HepG2 (cell line): ENCODE results near the gene MPIG6B. TPM values are rescaled to one million over a fixed set of nuclear protein-coding genes. Genes with fewer than 3 reads are reported as not detected.

Source experiments
- ARNTL ChIP-seq: sonication (generic); formaldehyde crosslinking; IDR thresholded peaks from 2 replicates; pipeline ENCODE4 v1.4.0; 2020; ENCODE audit warnings: mild to moderate bottlenecking, missing genetic modification reagents
- ATF7 ChIP-seq, 2 experiments: fragments of 450-650 bp in 1 of 2; sonication (generic) in 1 of 2; formaldehyde crosslinking in 1 of 2; IDR thresholded peaks; 2 replicates each; pipeline versions ENCODE4 v1.4.0 to v1.6.1; 2016 to 2020; ENCODE audit warnings: antibody characterized with exemption in 1 of 2, mild to moderate bottlenecking in 1 of 2, missing genetic modification reagents in 1 of 2
- FOXM1 ChIP-seq: sonication (generic); formaldehyde crosslinking; IDR thresholded peaks from 2 replicates; pipeline ENCODE4 v1.5.0; 2020; ENCODE audit warnings: missing genetic modification reagents
- MAZ ChIP-seq, 2 experiments: sonication (generic) in 1 of 2; formaldehyde crosslinking in 1 of 2; IDR thresholded peaks; 2 replicates each; pipeline versions ENCODE4 v1.5.0 to v1.6.1; 2012 to 2020; ENCODE audit warnings: low read depth in 2 of 2, mild to moderate bottlenecking in 2 of 2, borderline replicate concordance in 1 of 2, improper control_type of control experiment in 1 of 2, low read length in 1 of 2, missing genetic modification reagents in 1 of 2, moderate library complexity in 1 of 2
- MXD4 ChIP-seq: IDR thresholded peaks from 2 replicates; pipeline ENCODE4 v1.6.1; 2016; ENCODE audit warnings: mild to moderate bottlenecking, missing biosample characterization, missing genetic modification reagents
- NFATC3 ChIP-seq: sonication (generic); formaldehyde crosslinking; IDR thresholded peaks from 2 replicates; pipeline ENCODE4 v1.5.1; 2020; ENCODE audit warnings: mild to moderate bottlenecking, missing genetic modification reagents
- PHB2 ChIP-seq: fragments of 450-650 bp; IDR thresholded peaks from 2 replicates; pipeline ENCODE4 v1.6.1; 2018; ENCODE audit not compliant: partially characterized antibody
- POGZ ChIP-seq: sonication (generic); formaldehyde crosslinking; IDR thresholded peaks from 2 replicates; pipeline ENCODE4 v1.4.0; 2020; ENCODE audit warnings: mild to moderate bottlenecking, missing genetic modification reagents
- RBM39 ChIP-seq: fragments of 200-400 bp; formaldehyde crosslinking; IDR thresholded peaks from one replicate; pipeline ENCODE4 v1.6.1; 2018; ENCODE audit warnings: antibody characterized with exemption, mild to moderate bottlenecking, low read depth, low read length; ENCODE audit not compliant: poor library complexity, severe bottlenecking
- RFX3 ChIP-seq: IDR thresholded peaks from 2 replicates; pipeline ENCODE4 v1.6.1; 2016; ENCODE audit warnings: missing biosample characterization, missing genetic modification reagents
- SALL1 ChIP-seq: sonication (generic); formaldehyde crosslinking; IDR thresholded peaks from 2 replicates; pipeline ENCODE4 v1.8.0; 2022; ENCODE audit warnings: mild to moderate bottlenecking, missing genetic modification reagents
- TP53 ChIP-seq: sonication (generic); formaldehyde crosslinking; conservative IDR thresholded peaks from 2 replicates; pipeline ENCODE4 v1.4.0; 2020; ENCODE audit warnings: missing genetic modification reagents
- ZNF10 ChIP-seq: sonication (generic); formaldehyde crosslinking; IDR thresholded peaks from 2 replicates; pipeline ENCODE4 v1.4.0; 2020; ENCODE audit warnings: mild to moderate bottlenecking, low read depth, missing genetic modification reagents, borderline replicate concordance
- ZNF3 ChIP-seq: IDR thresholded peaks from 2 replicates; pipeline ENCODE4 v1.7.0; 2017; ENCODE audit warnings: inconsistent platforms
- ZNF451 ChIP-seq: sonication (generic); formaldehyde crosslinking; IDR thresholded peaks from 2 replicates; pipeline ENCODE4 v1.5.0; 2020; ENCODE audit warnings: mild to moderate bottlenecking, missing genetic modification reagents
- ZNF468 ChIP-seq: sonication (generic); formaldehyde crosslinking; IDR thresholded peaks from 2 replicates; pipeline ENCODE4 v1.8.0; 2022; ENCODE audit warnings: mild to moderate bottlenecking, moderate library complexity, missing genetic modification reagents
- ZNF572 ChIP-seq: sonication (generic); formaldehyde crosslinking; IDR thresholded peaks from 2 replicates; pipeline ENCODE4 v1.5.1; 2020; ENCODE audit warnings: mild to moderate bottlenecking, missing genetic modification reagents
- ZNF720 ChIP-seq: sonication (generic); formaldehyde crosslinking; IDR thresholded peaks from 2 replicates; pipeline ENCODE4 v1.4.0; 2020; ENCODE audit warnings: missing genetic modification reagents
- polyA plus RNA-seq, 8 experiments: library from polyadenylated mRNA; depleted of rRNA in 3 of 8; stranded (reverse) in 7 of 8; unstranded in 1 of 8; fragments of >200 nt; fragmentation: Illumina TruSeq in 4 of 8; extraction: Trizol in 4 of 8; gene quantifications; 2 replicates each; pipeline versions ENCODE4 v1.2.1 to v1.2.3, GENCODE V29; 2011 to 2016; ENCODE audit warnings: low read depth in 4 of 8, missing spikeins in 1 of 8, mixed read lengths in 1 of 8; ENCODE audit not compliant: insufficient read depth in 1 of 8
- total RNA-seq, 5 experiments: library from RNA; depleted of rRNA; stranded (reverse); fragments of >200 nt; fragmentation: Illumina TruSeq; extraction: Trizol; gene quantifications; 2 replicates each; pipeline ENCODE4 v1.2.3, GENCODE V29; 2016; ENCODE audit warnings: low read depth in 1 of 5
- TF ChIP-seq, protein P1 (sequence below): sonication (generic); formaldehyde crosslinking; IDR thresholded peaks from 2 replicates; pipeline ENCODE4 v1.8.0; 2023; ENCODE audit warnings: mild to moderate bottlenecking, missing genetic modification reagents
- TF ChIP-seq, protein P2 (sequence below): sonication (generic); formaldehyde crosslinking; IDR thresholded peaks from 2 replicates; pipeline ENCODE4 v1.8.0; 2022; ENCODE audit warnings: mild to moderate bottlenecking, missing genetic modification reagents; ENCODE audit not compliant: insufficient replicate concordance
- TF ChIP-seq, protein P3 (sequence below): sonication (generic); formaldehyde crosslinking; IDR thresholded peaks from 2 replicates; pipeline ENCODE4 v1.5.1; 2020; ENCODE audit warnings: mild to moderate bottlenecking, missing genetic modification reagents, moderate library complexity
- TF ChIP-seq, protein P4 (sequence below): sonication (generic); formaldehyde crosslinking; IDR thresholded peaks from 2 replicates; pipeline ENCODE4 v1.5.1; 2020; ENCODE audit warnings: mild to moderate bottlenecking, missing genetic modification reagents, borderline replicate concordance
- TF ChIP-seq, protein P5 (sequence below): sonication (generic); formaldehyde crosslinking; IDR thresholded peaks from 2 replicates; pipeline ENCODE4 v1.4.0; 2020; ENCODE audit warnings: missing genetic modification reagents; ENCODE audit errors: not compliant biosample characterization

Gene MPIG6B
- total and polyA plus RNA-seq, 2 of the 13 experiments (the other 11 are each of a cell fraction or from before 2014, with no cell fraction given): not detected

DNA sequence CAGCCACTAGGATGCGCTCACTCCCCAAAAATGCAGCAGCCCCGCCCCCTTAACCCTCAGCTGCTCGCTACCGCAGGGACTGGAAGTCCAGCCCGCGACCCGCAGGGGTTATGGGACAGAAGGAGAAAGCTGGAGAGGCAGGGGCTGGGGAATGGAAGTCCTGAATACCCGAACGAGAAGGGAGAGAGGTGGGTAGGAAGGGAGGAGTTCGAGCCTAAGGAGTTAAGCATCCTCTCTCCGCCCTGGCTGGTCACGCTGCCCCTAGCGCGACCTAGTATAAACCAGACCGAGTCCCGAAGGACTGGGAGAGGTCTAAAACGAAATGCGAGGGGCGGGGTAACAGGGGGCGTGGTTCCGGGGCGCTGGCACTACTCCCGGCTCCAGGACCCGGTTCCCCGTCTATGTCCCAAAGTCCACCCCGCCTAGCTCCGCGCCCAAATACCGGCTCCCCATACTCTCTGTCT is 6.4 kb downstream of the MPIG6B start (continued):
- TF ChIP-seq, protein P1, sequence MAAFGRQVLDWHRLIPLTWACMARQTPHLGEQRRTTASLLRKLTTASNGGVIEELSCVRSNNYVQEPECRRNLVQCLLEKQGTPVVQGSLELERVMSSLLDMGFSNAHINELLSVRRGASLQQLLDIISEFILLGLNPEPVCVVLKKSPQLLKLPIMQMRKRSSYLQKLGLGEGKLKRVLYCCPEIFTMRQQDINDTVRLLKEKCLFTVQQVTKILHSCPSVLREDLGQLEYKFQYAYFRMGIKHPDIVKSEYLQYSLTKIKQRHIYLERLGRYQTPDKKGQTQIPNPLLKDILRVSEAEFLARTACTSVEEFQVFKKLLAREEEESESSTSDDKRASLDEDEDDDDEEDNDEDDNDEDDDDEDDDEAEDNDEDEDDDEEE (CRISPR knock-in tag): 0 out of 2 replicates have a peak, but pooled peaks have one; percentile 30
- TF ChIP-seq POGZ (CRISPR knock-in tag) (peak; percentile 27), RBM39 (no peak), ZNF10 (CRISPR knock-in tag) (no peak), ZNF3 (no peak), ZNF451 (CRISPR knock-in tag) (no peak), ZNF468 (no peak), TP53 (peak; percentile 78; the same call in 1 of the 2 replicates), NFATC3 (CRISPR knock-in tag) (no peak), PHB2 (no peak), ATF7 (IDR thresholded peaks at IDR 0.05) (no peak), ATF7 (CRISPR knock-in tag; IDR thresholded peaks at IDR 0.05) (no peak), MAZ (IDR thresholded peaks at IDR 0.05; ENCODE audit: borderline replicate concordance, low read depth, low read length) (no peak; the same call in 1 of the 2 replicates), MAZ (CRISPR knock-in tag; IDR thresholded peaks at IDR 0.05; ENCODE audit: low read depth) (no peak; the same call in 1 of the 2 replicates), MXD4 (CRISPR knock-in tag) (peak; percentile 73; the same call in 1 of the 2 replicates), ZNF720 (CRISPR knock-in tag) (no peak), ARNTL (CRISPR knock-in tag) (peak; percentile 58; the same call in 1 of the 2 replicates), SALL1 (peak; percentile 39), ZNF572 (no peak), RFX3 (CRISPR knock-in tag) (no peak), FOXM1 (CRISPR knock-in tag) (no peak)
- TF ChIP-seq, protein P2, sequence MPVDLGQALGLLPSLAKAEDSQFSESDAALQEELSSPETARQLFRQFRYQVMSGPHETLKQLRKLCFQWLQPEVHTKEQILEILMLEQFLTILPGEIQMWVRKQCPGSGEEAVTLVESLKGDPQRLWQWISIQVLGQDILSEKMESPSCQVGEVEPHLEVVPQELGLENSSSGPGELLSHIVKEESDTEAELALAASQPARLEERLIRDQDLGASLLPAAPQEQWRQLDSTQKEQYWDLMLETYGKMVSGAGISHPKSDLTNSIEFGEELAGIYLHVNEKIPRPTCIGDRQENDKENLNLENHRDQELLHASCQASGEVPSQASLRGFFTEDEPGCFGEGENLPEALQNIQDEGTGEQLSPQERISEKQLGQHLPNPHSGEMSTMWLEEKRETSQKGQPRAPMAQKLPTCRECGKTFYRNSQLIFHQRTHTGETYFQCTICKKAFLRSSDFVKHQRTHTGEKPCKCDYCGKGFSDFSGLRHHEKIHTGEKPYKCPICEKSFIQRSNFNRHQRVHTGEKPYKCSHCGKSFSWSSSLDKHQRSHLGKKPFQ (CRISPR knock-in tag): no peak
- TF ChIP-seq, protein P3, sequence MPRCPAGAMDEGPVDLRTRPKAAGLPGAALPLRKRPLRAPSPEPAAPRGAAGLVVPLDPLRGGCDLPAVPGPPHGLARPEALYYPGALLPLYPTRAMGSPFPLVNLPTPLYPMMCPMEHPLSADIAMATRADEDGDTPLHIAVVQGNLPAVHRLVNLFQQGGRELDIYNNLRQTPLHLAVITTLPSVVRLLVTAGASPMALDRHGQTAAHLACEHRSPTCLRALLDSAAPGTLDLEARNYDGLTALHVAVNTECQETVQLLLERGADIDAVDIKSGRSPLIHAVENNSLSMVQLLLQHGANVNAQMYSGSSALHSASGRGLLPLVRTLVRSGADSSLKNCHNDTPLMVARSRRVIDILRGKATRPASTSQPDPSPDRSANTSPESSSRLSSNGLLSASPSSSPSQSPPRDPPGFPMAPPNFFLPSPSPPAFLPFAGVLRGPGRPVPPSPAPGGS (CRISPR knock-in tag): no peak; the same call in none of the 2 replicates
- TF ChIP-seq, protein P4, sequence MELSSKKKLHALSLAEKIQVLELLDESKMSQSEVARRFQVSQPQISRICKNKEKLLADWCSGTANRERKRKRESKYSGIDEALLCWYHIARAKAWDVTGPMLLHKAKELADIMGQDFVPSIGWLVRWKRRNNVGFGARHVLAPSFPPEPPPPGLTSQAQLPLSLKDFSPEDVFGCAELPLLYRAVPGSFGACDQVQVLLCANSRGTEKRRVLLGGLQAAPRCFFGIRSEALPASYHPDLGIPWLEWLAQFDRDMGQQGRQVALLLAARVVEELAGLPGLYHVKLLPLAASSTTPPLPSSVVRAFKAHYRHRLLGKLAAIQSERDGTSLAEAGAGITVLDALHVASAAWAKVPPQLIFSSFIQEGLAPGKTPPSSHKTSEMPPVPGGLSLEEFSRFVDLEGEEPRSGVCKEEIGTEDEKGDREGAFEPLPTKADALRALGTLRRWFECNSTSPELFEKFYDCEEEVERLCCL: no peak
- TF ChIP-seq, protein P5, sequence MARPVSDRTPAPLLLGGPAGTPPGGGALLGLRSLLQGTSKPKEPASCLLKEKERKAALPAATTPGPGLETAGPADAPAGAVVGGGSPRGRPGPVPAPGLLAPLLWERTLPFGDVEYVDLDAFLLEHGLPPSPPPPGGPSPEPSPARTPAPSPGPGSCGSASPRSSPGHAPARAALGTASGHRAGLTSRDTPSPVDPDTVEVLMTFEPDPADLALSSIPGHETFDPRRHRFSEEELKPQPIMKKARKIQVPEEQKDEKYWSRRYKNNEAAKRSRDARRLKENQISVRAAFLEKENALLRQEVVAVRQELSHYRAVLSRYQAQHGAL (CRISPR knock-in tag): peak; percentile 15
